Activated CD4-positive, alpha-beta T cell treated with anti-CD3 and anti-CD28 coated beads, Interleukin-2, Interleukin-6, amounts not matched to agents 100 ng/mL and 50 ng/mL, durations not matched to agents 16 hours and 8 hours (primary cell): ENCODE data around the gene RPL41.
"Not testable (repeated sequence)": the region's sequence is repeated elsewhere in the genome, so short reads cannot be mapped to it uniquely, and the experiment has no call there.

Experiments used
- DNase-seq: peaks from one replicate; pipeline ENCODE4 v3.0.0-alpha.2; 2020

Gene RPL41

GRCh38 chr12:56116267-56117081, at the start of gene RPL41:
Gene RPL41, plus strand, starts transcription at chr12:56116633.
- peak; percentile 95 for DNase-seq

GRCh38 chr12:56071648-56072047, 44.8 kb upstream of the RPL41 start:
- no peak for DNase-seq

DNA sequence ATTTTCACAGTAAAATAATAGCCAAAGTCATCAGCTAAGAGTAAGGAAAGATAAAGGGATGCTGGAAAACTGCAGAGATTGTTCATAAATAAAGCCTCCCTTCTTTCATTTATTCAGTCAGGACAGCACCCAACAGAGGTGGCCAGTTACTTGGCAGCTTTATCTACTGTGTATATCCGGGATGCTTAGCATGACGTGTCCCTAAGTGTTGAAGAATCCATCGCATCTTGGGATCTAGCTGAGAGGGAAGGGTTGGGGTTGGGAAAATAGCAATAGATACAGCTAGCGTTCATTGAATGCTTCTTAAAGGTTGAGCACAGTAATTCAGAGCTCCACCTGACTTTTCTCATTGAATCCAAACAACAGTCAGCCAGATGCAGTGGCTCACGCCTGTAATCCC, 42.0 kb upstream of the RPL41 start:
- DNase-seq = no peak

GRCh38 chr12:56077966-56078365, 38.5 kb upstream of the RPL41 start:
- not testable (repeated sequence) for DNase-seq

DNA sequence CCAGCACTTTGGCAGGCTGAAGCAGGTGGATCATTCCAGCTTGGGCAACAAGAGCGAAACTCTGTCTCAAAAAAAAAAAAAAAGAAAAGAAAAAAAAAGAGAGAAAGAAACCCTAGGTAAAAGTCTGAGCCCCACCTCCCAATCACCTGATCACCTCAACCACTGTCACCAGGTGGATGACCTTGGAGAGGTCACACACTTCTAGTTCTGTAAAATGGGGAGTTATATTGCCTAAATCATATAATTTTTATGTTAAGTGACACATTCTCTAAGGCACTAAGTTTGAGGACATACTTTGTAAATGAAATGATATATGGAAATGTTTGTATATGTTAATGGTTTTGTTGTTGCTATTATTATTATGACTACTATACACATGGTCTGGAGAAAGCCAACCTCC, 38.0 kb upstream of the RPL41 start:
- DNase-seq = no peak

GRCh38 chr12:56078931-56079722, 37.3 kb upstream of the RPL41 start:
- DNase-seq = peak; percentile 60

DNA sequence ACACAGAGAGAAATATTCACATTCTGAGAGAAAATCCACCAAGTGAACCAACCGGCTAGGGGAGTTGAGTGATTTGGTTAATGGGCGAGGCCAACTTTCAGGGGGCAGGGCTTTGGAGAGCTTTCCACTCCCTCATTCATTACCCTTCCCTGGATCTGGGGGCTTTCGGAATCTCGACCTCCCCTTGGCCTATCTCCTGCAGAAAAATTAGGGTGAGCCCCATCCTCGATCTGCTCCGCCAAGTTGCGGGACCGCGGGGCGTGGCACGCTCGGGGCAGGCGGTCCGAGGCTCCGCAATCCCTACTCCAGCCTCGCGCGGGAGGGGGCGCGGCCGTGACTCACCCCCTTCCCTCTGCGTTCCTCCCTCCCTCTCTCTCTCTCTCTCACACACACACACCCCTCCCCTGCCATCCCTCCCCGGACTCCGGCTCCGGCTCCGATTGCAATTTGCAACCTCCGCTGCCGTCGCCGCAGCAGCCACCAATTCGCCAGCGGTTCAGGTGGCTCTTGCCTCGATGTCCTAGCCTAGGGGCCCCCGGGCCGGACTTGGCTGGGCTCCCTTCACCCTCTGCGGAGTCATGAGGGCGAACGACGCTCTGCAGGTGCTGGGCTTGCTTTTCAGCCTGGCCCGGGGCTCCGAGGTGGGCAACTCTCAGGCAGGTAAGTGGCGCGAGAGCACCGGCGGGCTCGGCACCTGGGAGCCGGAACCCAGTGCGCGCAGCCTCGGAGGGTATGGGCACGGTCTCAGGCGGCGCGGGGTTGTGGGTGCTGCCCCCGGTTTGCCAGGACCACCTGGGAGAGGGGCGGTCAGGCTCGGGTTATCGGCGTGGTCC, 36.5 kb upstream of the RPL41 start, which contains the start of gene ERBB3:
ERBB3 (plus strand) TSS at position 443 of the 833 bp plus-strand sequence; CDS start at position 579, 136 bp downstream.
- peak; percentile 72 for DNase-seq

- DNase-seq = no peak
Observed at GRCh38 chr12:56080556-56081138, 35.8 kb upstream of the RPL41 start.

DNA sequence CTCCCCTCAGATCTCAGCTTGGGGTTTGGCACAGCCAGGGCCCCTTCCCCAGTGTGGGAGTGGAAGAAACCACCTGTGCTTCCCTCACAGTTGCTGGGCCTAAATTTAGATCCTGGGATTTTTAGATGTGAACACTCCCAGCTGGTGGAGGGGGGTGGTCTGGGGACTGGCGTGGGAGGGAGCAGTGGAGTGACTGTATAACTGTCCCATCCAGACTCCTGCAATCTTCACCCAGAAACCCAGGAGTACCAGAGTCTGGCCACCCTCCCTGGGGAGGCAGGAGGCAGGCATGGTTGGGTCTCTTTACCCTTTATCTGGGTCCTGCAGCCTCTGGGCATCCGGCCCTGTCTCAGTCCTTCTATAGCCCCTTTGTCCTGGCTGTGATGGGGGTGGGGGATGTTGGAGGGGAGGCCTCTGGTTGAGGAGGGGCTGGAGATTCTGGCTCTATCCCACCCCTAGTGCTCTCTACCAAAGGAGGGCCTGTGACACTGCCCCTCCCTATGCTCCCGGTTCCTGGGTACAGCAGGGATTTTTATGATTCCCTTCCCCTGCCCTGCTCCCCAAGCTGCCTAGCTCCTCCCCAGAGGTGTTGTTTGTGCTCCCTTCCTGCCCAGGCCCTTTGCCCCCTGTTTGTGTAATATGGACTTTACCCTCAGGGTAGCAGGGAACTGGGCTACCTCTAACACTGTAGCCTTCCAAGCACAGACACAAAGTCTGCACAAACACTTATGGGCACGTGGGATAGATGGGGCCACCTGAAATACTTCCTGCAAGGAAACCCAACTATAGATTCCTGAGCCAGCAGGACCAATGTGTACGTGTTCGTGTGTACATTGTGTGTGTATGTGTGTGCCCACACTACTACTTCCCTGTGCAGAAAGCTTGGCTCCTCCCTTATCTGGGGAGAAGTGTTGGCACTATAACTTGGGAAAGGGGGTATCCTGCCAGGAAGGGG, 34.8 kb upstream of the RPL41 start:
- no peak for DNase-seq

DNA sequence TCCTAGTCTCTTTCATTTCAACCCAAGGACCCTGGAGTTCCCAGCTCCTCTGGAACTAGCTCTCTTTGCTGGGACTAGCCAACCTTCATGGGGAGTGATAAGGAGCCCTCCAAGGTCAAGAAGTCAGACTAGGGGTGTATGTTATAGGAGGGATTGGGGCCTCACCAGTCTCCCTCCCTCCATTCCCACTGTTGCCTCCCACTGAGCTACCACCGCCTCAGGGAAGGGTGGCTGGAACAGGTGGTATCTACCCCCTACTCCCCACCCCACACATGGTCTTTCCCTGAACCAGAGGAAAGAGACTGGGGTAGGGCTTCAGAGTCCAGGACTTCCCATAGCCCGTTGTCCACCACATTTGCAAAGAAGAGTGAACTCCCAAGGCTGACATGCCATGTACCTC, 34.1 kb upstream of the RPL41 start:
- no peak for DNase-seq

- no peak for DNase-seq
Observed at GRCh38 chr12:56082967-56083366, 33.5 kb upstream of the RPL41 start.

DNA sequence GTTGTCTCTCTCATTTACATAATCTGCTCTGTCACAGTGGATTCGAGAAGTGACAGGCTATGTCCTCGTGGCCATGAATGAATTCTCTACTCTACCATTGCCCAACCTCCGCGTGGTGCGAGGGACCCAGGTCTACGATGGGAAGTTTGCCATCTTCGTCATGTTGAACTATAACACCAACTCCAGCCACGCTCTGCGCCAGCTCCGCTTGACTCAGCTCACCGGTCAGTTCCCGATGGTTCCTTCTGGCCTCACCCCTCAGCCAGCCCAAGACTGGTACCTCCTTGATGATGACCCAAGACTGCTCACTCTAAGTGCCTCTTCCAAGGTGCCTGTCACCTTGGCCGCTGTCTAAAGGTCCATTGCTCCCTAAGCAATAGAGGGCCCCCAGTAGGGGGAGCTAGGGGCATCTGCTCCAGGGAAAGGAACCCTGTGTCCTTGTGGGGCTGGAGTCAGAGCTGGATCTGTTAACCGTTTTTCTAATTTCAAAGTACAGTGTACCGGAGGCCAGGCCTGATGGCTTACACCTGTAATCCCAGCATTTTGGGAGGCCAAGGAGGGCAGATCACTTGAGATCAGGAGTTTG, 31.4 kb upstream of the RPL41 start:
- peak; percentile 59 for DNase-seq

GRCh38 chr12:56086096-56086495, 30.3 kb upstream of the RPL41 start:
- no peak for DNase-seq

DNA sequence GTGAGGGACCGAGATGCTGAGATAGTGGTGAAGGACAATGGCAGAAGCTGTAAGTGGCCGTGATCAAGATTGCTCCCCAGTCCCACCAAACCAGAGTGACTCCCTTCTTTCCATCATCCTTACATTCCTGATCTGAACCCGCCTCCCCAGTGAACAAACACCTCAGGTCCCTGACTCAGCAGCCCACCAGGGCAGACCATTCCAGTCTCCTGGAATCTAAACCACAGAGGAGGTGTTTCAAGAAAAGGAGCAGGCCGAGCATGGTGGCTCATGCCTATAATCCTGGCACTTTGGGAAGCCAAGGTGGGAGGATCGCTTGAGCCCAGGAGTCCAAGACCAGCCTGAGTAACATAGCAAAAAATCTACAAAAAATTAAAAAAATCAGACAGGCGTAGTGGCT, 29.8 kb upstream of the RPL41 start:
- no peak for DNase-seq

DNA sequence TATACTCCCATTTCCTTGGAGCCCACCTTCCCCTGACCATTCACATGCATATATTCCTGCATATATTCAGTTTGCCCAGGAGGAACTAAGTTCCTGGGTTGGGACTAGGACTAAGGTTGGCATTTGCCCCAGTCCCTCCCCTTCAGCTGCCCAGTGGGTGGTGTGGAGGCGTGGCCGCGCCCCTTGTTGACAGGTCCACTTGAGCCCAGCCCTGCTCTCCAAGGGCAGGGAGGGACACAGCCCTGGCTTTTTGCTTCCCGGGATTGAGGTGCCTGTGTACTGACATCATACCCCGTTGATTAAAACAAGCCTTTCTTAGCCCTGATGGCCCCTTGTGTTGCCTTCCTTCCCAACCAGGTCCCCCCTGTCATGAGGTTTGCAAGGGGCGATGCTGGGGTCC, 29.2 kb upstream of the RPL41 start:
- DNase-seq = no peak

- DNase-seq = no peak
Observed at GRCh38 chr12:56097738-56098137, 18.7 kb upstream of the RPL41 start.

DNA sequence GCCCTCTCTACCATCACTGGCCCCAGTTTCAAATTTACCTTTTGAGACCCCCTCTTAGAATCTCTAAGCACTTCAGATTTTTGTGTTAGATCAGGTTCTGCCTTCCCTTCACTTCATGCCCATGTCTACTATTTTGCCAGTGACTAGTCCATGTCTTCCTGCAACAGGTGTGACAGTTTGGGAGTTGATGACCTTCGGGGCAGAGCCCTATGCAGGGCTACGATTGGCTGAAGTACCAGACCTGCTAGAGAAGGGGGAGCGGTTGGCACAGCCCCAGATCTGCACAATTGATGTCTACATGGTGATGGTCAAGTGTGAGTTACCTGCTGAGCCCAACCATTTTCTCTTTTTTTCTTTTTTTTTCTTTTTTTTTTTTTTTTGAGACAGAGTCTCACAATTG, 17.8 kb upstream of the RPL41 start:
- DNase-seq = no peak

DNA sequence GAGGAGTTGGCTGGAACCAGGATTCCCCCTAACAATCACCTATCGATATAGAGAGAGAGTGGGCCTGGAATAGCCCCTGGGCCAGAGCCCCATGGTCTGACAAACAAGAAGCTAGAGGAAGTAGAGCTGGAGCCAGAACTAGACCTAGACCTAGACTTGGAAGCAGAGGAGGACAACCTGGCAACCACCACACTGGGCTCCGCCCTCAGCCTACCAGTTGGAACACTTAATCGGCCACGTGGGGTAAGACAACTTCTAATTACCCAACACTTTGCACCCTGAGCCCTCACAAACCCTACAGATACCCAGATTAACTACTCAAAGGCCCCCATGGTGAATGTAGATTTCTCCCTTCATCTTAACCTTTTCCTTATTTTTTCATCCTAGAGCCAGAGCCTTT, 16.6 kb upstream of the RPL41 start:
- DNase-seq = no peak

GRCh38 chr12:56101045-56101444, 15.4 kb upstream of the RPL41 start:
- no peak for DNase-seq

GRCh38 chr12:56102683-56103065, 13.8 kb upstream of the RPL41 start:
- DNase-seq = no peak

- peak; percentile 71 for DNase-seq
Observed at GRCh38 chr12:56103066-56103711, 13.2 kb upstream of the RPL41 start.
